GM18507 (cell line): ENCODE measurements around the gene CYB5R3.

Experiments
- DNase-seq: peaks from one replicate; pipeline ENCODE4 v3.0.0; 2011; ENCODE audit warnings: low read depth; ENCODE audit not compliant: insufficient read length; ENCODE audit errors: extremely low spot score
- FAIRE-seq: peaks from 2 replicates; lab custom pipeline; 2011; peaks lifted over from hg19 to GRCh38; lab: Jason Lieb, UNC

Gene CYB5R3

GRCh38 chr22:42648017-42648367, 1.2 kb downstream of the CYB5R3 start:
- FAIRE-seq (no peak), DNase-seq (no peak)

- FAIRE-seq: no peak
- no peak for DNase-seq
These were observed 2.3 kb downstream of the CYB5R3 start for GRCh38 chr22:42646569-42647525.

GRCh38 chr22:42645938-42646568, 3.1 kb downstream of the CYB5R3 start:
- no peak for FAIRE-seq

GRCh38 chr22:42645341-42645937, 3.8 kb downstream of the CYB5R3 start:
- no peak for FAIRE-seq
- no peak for DNase-seq

More at GRCh38 chr22:42645938-42646568, 3.1 kb downstream of the CYB5R3 start:
- DNase-seq: no peak

- FAIRE-seq (no peak), DNase-seq (no peak)
These were observed 4.5 kb downstream of the CYB5R3 start for GRCh38 chr22:42644422-42645340.

GRCh38 chr22:42643634-42644421, 5.4 kb downstream of the CYB5R3 start:
- DNase-seq (no peak), FAIRE-seq (no peak)

GRCh38 chr22:42642806-42643633, 6.2 kb downstream of the CYB5R3 start:
- FAIRE-seq (no peak), DNase-seq (no peak)

- FAIRE-seq: no peak
- no peak for DNase-seq
These were observed 7.3 kb downstream of the CYB5R3 start for GRCh38 chr22:42641801-42642413.

GRCh38 chr22:42639541-42640241, 9.5 kb downstream of the CYB5R3 start:
- no peak for FAIRE-seq

GRCh38 chr22:42637555-42637954, 11.6 kb downstream of the CYB5R3 start:
- no peak for DNase-seq
- no peak for FAIRE-seq

More at GRCh38 chr22:42639541-42640241, 9.5 kb downstream of the CYB5R3 start:
- no peak for DNase-seq

- FAIRE-seq: no peak
- no peak for DNase-seq
These were observed 12.7 kb downstream of the CYB5R3 start for GRCh38 chr22:42636506-42636905.

GRCh38 chr22:42635531-42635930, 13.7 kb downstream of the CYB5R3 start:
- FAIRE-seq (no peak), DNase-seq (no peak)

GRCh38 chr22:42633013-42633412, 16.2 kb downstream of the CYB5R3 start:
- DNase-seq: no peak
- FAIRE-seq: no peak

- no peak for DNase-seq
- FAIRE-seq: no peak
These were observed 17.1 kb downstream of the CYB5R3 start for GRCh38 chr22:42632096-42632495.

GRCh38 chr22:42630901-42631602, 18.1 kb downstream of the CYB5R3 start:
- FAIRE-seq: no peak
- no peak for DNase-seq

- DNase-seq (no peak), FAIRE-seq (no peak)
These were observed 19.0 kb downstream of the CYB5R3 start for GRCh38 chr22:42630211-42630610.
